GM21737 (cell line): ENCODE data around the gene INF2.

Experiments
- ATAC-seq: cut with Tn5 transposase; IDR thresholded peaks from one replicate; pipeline ENCODE4 v1.9.1; 2021; ENCODE audit warnings: mild to moderate bottlenecking, moderate library complexity; ENCODE audit not compliant: unreplicated experiment

Gene INF2

DNA sequence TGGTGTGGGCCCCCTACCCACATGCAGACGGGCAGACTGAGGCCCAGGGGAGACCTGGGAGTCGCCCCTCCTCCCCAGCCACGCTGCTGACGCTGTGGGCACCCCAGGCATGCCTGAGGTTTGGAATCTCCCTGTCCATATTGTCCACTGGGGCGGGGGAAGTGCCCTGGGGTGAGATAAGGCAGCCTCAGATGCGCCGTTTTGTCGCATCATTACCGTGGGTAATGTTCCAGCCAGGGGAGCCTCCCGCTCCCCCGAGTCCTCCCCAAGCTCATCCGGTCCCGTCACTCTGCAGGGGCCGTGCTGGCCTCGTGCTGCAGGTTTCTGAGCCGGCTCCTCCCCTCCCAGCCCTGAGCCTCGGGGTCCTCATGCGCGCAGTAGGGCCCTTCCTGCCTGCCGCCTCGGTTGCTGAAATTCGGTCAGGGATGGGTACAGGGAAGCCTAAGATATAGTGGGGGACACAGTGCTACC lies 11.4 kb downstream of the INF2 start:
- no peak for ATAC-seq

DNA sequence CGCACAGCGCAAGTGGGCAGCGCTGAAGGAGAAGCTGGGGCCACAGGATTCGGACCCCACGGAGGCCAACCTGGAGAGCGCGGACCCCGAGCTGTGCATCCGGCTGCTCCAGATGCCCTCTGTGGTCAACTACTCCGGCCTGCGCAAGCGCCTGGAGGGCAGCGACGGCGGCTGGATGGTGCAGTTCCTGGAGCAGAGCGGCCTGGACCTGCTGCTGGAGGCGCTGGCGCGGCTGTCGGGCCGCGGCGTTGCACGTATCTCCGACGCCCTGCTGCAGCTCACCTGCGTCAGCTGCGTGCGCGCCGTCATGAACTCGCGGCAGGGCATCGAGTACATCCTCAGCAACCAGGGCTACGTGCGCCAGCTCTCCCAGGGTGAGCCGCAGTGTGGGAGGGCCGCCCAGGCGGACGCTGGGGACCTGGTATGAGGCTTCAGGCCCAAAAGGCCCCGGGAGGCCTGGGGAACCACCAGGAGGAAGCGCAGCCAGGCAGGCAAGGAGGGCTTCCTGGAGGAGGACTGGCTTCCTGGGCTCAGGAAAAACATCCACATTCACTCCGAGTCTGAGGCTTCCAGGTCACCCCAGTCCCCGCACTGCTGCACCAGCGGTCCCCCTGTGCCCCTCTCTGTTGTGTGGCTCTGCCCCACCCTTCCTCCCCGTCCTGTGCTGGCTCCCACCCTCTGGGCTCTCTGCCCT lies 12.1 kb downstream of the INF2 start:
- no peak for ATAC-seq

DNA sequence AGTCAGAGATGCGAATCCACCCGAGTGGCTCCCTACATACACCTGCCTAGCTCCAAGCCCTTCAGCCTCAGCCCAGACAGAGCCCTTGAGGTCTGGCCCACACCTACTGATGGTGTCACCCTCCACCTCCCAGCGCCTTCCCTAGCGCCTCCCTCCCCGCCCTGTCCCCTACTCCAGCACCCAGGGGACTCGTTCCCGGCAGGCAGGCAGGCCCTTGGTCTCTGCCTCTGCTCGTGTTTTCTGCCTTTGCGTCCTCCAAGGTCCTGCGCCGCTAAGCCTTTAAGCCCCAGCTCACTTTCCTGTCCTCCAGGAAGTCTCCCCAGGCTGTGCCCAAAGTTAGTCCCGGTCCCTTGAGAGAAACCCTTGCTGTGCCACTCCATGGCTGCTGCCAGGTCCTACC lies 12.7 kb downstream of the INF2 start:
- no peak for ATAC-seq

DNA sequence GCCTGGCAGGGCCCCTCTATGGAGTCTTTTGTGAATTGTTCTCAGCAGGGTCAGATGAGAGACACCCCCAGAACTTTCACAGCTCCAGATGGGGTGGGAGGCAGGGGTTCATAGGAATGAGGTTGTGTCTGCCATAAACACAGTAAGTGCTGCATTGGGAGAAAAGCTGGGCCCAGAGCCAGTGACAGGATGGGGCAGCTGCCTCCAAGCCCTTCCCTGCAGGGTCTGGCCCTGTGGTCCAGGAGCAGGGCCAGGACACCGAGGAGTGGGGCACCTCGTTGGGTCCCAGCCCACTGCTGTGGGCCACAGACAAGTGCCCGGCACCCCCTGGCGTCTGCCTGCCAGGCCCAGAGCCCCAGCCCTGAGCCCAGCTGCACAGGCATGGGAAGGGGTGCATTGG lies 13.3 kb downstream of the INF2 start:
- no peak for ATAC-seq

DNA sequence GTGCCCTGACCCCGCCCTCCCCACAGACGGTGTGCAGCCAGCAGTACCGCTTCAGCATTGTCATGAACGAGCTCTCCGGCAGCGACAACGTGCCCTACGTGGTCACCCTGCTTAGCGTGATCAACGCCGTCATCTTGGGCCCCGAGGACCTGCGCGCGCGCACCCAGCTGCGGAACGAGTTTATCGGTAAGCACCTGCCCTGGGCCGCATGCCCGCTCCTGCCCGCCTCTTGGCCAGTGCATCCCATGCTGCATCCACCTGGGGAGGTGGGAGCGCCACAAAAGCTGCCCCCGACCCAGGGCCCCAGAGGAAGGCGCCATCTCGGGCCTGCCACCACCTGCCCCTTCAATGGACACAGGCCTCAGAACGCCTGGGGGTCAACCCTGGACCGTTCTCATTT lies 13.9 kb downstream of the INF2 start:
- no peak for ATAC-seq

DNA sequence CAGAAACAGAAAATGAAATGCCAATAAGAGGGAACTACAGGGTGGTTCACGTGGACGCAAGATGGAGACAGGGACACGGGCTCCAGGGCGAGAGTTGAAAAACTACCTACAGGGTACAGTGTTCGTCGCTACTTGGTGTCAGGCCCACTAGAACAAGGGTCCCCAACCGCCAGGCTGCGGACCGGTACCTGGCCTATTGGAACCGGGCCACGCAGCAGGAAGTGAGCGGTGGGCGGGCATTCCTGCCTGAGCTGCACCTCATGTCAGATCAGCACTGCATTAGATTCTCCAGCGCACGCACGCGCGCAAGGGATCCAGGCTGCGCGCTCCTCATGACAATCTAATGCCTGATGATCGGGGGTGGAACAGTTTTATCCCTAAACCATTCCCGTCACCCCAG lies 14.8 kb downstream of the INF2 start:
- no peak for ATAC-seq

DNA sequence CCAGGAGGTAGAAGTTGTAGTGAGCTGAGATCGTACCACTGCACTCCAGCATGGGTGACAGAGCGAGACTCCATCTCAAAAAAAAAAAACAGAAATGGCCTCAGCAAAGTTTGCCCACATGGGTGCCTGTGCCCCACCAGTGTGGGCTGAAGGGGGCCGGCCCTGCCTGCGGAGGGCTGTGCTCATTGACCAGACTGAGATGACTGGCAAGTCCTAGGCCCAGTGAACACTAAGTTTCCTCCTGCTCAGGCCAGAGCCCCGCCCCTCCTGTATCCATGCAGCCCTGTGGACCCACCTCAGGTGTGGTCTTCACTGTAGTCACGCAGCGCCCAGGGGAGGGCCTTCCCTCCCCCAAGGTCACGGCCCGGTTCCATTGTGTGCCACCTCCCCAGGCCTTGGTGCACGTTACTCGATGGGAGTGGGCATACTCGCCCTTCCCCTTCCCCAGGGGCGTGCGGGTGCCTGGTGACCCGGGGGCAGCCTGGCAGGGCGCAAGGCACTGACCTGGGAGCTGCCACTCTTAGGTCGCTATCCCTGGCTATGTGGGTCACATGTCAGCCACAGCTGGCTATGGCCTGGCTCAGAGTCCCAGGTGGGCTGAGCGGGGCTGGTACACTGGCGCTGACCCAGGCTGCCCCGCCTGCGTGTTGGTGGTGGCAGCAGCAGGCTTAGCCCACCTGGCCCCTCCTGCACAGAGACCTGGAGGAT lies 16.1 kb downstream of the INF2 start:
- ATAC-seq, result no peak

DNA sequence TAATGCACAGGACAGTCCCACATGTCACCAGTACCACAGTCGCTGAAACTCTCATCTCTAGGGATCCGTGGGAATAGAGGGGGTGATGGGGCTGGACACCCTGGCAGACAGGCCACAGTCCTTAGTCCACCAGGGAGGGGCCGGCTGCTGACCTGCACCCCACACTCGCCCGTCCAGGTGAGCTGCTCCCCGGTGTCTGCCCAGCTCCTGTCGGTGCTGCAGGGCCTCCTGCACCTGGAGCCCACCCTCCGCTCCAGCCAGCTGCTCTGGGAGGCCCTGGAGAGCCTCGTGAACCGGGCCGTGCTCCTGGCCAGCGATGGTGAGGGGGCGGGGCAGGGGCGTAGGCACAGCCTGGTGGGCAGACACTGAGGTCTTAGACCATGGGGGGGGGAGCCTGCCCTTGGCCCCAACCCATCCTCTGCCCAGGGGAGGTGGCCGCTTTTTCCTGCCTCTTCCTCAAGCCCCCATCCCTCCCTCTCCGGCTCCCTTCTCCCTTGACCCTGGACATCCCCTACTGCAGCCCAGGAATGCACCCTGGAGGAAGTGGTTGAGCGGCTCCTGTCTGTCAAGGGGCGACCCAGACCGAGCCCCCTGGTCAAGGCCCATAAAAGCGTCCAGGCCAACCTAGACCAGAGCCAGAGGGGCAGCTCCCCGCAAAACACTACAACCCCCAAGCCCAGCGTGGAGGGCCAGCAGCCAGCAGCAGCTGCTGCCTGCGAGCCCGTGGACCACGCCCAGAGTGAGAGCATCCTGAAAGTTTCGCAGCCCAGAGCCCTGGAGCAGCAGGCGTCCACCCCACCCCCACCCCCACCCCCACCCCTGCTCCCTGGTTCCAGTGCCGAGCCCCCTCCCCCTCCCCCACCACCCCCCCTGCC lies 17.6 kb downstream of the INF2 start:
- no peak for ATAC-seq

DNA sequence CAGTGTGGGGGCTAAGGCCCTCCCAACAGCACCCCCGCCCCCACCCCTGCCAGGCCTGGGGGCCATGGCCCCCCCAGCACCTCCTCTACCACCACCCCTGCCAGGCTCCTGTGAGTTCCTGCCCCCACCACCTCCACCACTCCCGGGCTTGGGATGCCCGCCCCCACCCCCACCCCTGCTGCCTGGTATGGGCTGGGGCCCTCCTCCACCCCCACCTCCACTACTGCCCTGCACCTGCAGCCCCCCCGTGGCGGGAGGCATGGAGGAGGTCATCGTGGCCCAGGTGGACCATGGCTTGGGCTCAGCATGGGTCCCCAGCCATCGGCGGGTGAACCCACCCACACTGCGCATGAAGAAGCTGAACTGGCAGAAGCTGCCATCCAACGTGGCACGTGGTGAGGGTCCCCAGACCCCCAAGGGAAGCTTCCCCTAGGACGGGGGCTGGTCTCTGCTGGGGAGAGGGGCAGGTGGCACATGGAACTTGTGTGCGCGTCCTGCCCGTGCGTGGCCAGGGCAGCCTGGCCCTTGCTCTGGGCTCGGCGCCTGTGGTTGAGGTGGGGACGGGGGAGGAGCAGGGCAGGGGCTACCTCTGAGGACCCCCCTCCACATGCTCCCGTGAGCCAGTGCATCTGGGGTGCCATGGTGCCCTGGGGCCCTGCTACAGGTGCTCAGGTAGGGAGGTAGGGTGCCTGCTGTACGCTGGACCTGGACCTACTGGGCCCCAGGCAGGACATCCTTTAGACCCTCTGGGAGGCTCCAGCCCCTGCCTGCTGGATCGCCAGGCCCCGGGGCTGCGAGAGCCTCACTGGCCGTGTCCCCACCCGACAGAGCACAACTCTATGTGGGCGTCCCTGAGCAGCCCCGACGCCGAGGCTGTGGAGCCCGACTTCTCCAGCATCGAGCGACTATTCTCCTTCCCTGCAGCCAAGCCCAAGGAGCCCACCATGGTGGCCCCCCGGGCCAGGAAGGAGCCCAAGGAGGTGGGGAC lies 18.5 kb downstream of the INF2 start:
- no peak for ATAC-seq

DNA sequence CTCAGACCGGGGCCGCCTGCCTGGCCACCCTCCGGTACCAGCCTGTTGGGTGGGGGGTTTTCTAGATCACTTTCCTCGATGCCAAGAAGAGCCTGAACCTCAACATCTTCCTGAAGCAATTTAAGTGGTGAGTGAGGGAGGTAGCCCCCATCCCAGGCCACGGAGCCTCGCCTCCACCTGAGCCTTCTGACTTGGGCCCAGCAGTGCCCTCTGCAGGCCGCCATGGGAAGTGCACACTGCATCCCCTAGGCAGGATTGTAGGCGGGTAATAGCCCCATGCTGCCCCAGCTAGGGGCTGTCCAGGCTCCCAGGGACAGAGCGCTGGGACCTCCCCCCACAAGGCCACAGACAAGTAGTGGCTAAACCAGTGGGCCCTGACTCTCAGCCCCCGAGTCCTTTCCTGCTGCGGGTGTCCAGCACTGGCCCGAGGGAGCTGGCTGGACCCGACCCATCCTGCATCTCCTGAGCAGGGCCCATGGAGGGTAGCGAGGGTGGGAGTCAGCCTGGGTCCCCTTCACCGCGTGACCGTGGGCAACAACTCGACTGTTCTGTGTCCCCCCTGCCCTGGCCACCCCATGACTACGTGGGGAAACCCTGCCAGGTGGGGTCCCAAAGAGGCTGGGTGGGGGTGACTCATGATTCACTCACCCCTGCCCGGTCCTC lies 19.3 kb downstream of the INF2 start:
- ATAC-seq, result no peak

DNA sequence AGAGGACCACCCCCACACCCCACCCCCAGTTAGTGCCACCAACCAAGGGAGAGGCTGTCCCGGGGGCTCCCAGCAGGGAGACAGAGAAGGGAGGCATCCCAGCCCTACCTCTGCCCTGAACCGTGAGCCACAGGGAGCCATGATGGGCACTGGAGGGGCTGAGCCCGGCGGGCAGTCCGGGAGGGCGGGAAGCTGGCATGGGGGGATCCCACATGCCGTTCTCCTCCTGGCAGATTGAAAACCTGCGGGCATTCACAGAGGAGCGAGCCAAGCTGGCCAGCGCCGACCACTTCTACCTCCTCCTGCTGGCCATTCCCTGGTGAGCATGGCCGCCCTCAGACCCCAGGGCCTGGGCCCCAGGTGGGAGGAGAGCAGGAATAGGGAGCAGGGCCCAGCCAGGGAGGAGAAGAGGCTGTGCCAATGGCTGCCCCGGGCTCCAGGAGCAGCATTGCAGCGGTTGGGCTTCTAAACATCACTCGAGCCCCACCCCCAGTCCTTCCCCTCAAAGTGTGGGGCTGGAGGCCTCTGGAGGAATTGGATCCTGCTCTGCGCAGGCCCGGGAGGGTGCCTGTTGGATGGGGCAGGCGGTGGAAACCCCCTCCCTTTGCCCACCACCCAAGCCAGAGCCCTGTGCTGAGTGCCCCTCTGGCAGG lies 20.1 kb downstream of the INF2 start:
- no peak for ATAC-seq

DNA sequence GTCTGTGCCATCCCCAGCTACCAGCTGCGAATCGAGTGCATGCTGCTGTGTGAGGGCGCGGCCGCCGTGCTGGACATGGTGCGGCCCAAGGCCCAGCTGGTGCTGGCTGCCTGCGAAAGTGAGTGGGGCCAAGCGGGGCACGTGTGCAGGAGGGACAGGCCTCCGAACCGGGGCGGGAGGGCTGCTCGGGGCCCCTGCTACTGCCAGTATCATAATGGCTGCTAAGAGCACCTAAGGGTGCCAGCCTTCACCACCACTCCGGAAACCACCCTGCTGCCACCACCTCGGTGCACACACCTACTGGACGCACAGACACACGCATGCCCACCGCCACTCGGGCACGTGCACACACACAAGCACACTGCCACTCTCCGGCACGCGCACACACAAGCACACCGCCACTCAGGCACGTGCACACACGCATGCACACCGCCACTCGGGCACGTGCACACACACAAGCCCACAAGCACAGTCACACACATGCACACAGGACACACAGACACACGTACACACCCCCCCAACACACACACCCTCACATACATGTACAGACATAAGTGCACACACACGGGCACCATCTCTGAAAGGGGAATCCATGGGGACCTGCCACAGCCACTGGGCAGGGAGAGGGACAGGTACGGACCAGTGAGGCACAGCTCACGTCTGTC lies 20.8 kb downstream of the INF2 start:
- no peak for ATAC-seq

DNA sequence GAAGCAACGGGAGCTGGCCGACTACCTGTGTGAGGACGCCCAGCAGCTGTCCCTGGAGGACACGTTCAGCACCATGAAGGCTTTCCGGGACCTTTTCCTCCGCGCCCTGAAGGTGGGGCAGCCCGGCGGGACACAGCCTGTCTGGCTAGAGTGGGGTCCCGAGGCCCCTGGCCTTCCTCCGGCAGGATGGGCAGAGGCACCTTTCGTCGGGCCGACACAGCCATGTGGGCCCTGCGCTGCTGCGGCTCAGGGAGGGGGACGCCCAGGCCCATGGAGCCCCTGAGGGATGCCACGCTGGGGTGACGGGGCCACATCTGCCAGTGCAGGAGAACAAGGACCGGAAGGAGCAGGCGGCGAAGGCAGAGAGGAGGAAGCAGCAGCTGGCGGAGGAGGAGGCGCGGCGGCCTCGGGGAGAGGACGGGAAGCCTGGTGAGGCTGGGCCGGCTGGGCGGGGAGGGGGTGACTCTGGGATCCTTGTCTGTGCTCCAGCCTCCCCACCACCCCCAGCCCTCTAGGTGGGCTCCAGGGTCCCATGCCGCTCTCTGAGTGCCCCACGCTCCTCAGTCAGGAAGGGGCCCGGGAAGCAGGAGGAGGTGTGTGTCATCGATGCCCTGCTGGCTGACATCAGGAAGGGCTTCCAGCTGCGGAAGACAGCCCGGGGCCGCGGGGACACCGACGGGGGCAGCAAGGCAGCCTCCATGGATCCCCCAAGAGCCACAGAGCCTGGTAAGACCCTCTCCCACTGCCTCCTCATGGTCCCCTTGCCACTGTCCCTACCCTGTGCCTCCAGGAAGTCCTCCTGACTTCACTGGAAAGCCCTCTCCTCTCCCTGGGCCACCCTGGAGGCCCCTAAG lies 23.7 kb downstream of the INF2 start:
- no peak for ATAC-seq

DNA sequence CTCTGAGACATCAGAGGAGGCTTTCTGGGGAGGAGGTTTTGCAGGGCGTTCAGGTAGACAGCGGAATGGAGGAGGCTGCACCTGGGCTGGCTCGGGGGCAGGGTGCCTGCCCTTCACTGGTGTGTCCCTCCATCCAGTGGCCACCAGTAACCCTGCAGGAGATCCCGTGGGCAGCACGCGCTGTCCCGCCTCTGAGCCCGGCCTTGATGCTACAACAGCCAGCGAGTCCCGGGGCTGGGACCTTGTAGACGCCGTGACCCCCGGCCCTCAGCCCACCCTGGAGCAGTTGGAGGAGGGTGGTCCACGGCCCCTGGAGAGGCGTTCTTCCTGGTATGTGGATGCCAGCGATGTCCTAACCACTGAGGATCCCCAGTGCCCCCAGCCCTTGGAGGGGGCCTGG lies 24.6 kb downstream of the INF2 start:
- ATAC-seq, result no peak

DNA sequence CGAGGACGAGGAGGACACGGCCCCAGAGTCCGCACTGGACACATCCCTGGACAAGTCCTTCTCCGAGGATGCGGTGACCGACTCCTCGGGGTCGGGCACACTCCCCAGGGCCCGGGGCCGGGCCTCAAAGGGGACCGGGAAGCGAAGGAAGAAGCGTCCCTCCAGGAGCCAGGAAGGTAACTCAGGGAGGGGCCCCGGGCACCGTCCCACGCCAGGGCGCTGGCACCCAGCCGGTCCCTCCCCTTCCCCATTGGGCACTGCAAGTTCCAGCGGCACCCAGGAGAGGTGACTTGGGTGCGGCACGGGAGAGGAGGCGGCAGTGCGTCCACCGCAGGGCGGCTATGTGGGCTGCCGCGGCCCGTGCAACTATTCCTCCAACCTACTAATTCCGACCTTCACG lies 25.3 kb downstream of the INF2 start:
- ATAC-seq, result no peak

DNA sequence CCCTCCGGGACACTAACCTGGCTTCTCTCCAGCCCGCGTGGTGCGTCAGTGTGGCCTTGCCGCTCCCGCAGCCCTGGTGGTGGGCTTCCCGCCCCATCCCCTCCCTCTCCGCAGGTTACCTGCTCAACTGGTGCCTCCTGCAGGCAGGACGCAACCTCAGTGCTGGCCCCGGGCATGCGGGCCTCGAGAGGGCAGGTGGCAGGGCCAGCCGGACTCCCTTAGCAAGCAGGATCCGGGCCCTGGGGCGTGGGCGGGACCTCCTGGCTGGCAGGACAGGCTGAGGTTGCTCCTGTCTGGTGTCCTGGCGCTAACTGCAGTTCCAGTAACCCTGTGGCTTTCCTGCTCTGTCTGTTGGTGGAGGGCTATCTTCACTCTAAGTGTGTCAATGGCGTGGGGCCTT lies 26.0 kb downstream of the INF2 start:
- ATAC-seq, result no peak

DNA sequence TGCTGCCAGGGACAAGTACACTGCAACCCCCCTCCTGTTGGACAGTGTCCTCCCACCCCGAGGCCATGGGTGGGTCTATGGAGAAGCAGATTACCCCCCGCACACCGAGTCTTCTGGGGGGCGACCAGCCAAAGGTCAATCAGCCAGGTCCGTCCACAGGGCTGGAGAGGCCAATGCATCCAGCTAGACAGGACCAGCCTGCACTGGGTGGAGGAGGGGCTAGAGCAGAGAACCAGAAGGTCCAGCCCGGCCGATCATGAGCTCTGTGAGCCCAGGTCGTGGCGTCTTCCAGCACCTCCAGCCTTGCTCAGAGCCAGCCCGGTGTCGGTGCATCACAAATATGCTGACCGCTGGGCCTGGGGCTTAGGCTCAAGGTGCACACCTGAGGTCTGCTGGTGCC lies 26.5 kb downstream of the INF2 start:
- ATAC-seq, result no peak

DNA sequence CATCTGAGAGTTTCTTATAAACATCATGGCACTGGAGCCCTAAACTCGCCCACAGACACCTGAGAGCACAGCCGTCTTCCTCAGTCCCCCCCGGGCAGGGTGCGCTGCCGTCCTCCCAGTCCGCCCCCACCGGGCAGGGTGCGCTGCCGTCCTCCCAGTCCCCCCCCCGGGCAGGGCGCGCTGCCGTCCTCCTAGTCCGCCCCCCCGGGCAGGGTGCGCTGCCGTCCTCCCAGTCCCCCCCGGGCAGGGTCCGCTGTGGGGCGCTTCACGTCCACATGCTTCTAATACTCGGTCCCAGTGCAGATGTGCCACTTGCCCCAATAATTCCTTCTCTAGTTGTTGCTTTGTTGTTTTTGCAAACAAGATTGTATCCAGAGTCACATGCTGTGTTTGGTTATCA lies 27.7 kb downstream of the INF2 start:
- ATAC-seq, result no peak
